Measurements from ENCODE around the gene VILL.

GRCh38 chr3:37985637-37986320 lies 4.8 kb upstream of the VILL start:
- TF ChIP-seq CTCF (IDR thresholded peaks at IDR 0.05) = no peak
- TF ChIP-seq HOXA7 (CRISPR knock-in tag; IDR thresholded peaks at IDR 0.05) = no peak
- no peak for TF ChIP-seq POLR2A (IDR thresholded peaks at IDR 0.05; ENCODE audit: low read length)
- no peak for TF ChIP-seq PHF8 (IDR thresholded peaks at IDR 0.05; ENCODE audit: borderline replicate concordance, low read depth)
- TF ChIP-seq EHMT2 (IDR thresholded peaks at IDR 0.05; ENCODE audit: low read depth) = no peak
- TF ChIP-seq KDM5A (IDR thresholded peaks at IDR 0.05) = no peak
- TF ChIP-seq HOXB13 (CRISPR knock-in tag; IDR thresholded peaks at IDR 0.05; ENCODE audit: low read depth) = no peak
- no peak for TF ChIP-seq MYC (IDR thresholded peaks at IDR 0.05; ENCODE audit: borderline replicate concordance, low read length)
- TF ChIP-seq USF2 (IDR thresholded peaks at IDR 0.05) = no peak
- TF ChIP-seq POLR2AphosphoS2 (conservative IDR thresholded peaks at IDR 0.05; ENCODE audit: low read length) = no peak
- TF ChIP-seq REST (IDR thresholded peaks at IDR 0.05) = no peak
- no peak for TF ChIP-seq CEBPB (IDR thresholded peaks at IDR 0.05)
